Pulmonary artery endothelial cell (primary cell): ENCODE measurements around the gene TSHB. TPM values are rescaled to one million over a fixed set of nuclear protein-coding genes. Genes with fewer than 3 reads are reported as not detected.

Experiments used
- total RNA-seq: library from RNA; depleted of rRNA; stranded (reverse); fragments of >200 nt; gene quantifications from 2 replicates; pipeline ENCODE4 v1.2.3, GENCODE V29; 2014

The TSHB gene
- total RNA-seq, 1 donor from 2014 or later, result not detected

Other genes with a start within 250 kb of the TSHB start
- 73.0 and 92.9 TPM in 2 replicates for gene SIKE1, start 249.1 kb upstream of the TSHB start, total RNA-seq
- gene SYCP1, start 175.0 kb upstream of the TSHB start, total RNA-seq, result not detected in 2 replicates
- gene TSPAN2, start 59.7 kb downstream of the TSHB start, total RNA-seq, result 0.39 and 0.86 TPM in 2 replicates